ENCODE data around the gene PCDHGA1. TPM values are rescaled to one million over a fixed set of nuclear protein-coding genes. Genes with fewer than 3 reads are reported as not detected.
"Not testable (repeated sequence)": the region's sequence is repeated elsewhere in the genome, so short reads cannot be mapped to it uniquely, and the experiment has no call there.

The PCDHGA1 gene
- total RNA-seq, 1 donor from 2014 or later: 0.31 TPM

- Mint-ChIP-seq H3K4me1 (ENCODE audit: unreplicated experiment) (no peaks in the 10 kb centered on the region), H3K36me3 (peaks cover 22% of the 10 kb centered on the region), H3K27me3 (no peaks in the 10 kb centered on the region), H3K27ac (no peak within 1 kb of the TSS), H3K9me3 (peaks cover 14% of the 10 kb centered on the region), H3K4me3 (no peak within 1 kb of the TSS)
- no peak for TF ChIP-seq CTCF (conservative IDR thresholded peaks at IDR 0.05)
- no peak for DNase-seq (ENCODE audit: extremely low spot score, unreplicated experiment)
These were observed 62.3 kb downstream of the PCDHGA1 start, which contains the start of gene PCDHGA8 for GRCh38 chr5:141392429-141393198. TSS of gene PCDHGA8 (plus strand) at chr5:141392633. CDS start at chr5:141392814, 181 bp downstream.

- H3K36me3 Mint-ChIP-seq: peaks cover 22% of the 10 kb centered on the region
- DNase-seq (ENCODE audit: extremely low spot score, unreplicated experiment): no peak
- H3K4me1 Mint-ChIP-seq (ENCODE audit: unreplicated experiment): no peaks in the 10 kb centered on the region
- peaks cover 14% of the 10 kb centered on the region for H3K9me3 Mint-ChIP-seq
- no peaks in the 10 kb centered on the region for H3K27me3 Mint-ChIP-seq
- TF ChIP-seq CTCF (conservative IDR thresholded peaks at IDR 0.05): no peak
- H3K27ac Mint-ChIP-seq: no peak overlapping the region
- no peak overlapping the region for H3K4me3 Mint-ChIP-seq
These were observed 63.0 kb downstream of the PCDHGA1 start for GRCh38 chr5:141393267-141393666.

GRCh38 chr5:141394401-141395187 is 64.3 kb downstream of the PCDHGA1 start:
- H3K4me1 Mint-ChIP-seq (ENCODE audit: unreplicated experiment); H3K27me3 Mint-ChIP-seq; DNase-seq (ENCODE audit: extremely low spot score, unreplicated experiment); H3K4me3 Mint-ChIP-seq; H3K27ac Mint-ChIP-seq: not testable (repeated sequence)
- peaks cover 15% of the 10 kb centered on the region for H3K36me3 Mint-ChIP-seq
- H3K9me3 Mint-ChIP-seq: peaks cover 14% of the 10 kb centered on the region

- H3K27me3 Mint-ChIP-seq; H3K4me3 Mint-ChIP-seq; DNase-seq (ENCODE audit: extremely low spot score, unreplicated experiment); H3K4me1 Mint-ChIP-seq (ENCODE audit: unreplicated experiment); H3K27ac Mint-ChIP-seq: not testable (repeated sequence)
- peak; percentile 26 for TF ChIP-seq CTCF (conservative IDR thresholded peaks at IDR 0.05)
- Mint-ChIP-seq H3K36me3 (peaks cover 10% of the 10 kb centered on the region), H3K9me3 (peaks cover 13% of the 10 kb centered on the region)
These were observed 67.6 kb downstream of the PCDHGA1 start, which contains the start of gene PCDHGB5 for GRCh38 chr5:141397756-141398551. TSS of gene PCDHGB5 (plus strand) at chr5:141397947. CDS start at chr5:141398128, 181 bp downstream.

- no peak for TF ChIP-seq CTCF (conservative IDR thresholded peaks at IDR 0.05)
- Mint-ChIP-seq H3K4me1 (ENCODE audit: unreplicated experiment) (no peaks in the 10 kb centered on the region), H3K36me3 (peaks cover 10% of the 10 kb centered on the region), H3K27me3 (no peaks in the 10 kb centered on the region), H3K9me3 (peaks cover 13% of the 10 kb centered on the region), H3K27ac (no peak overlapping the region), H3K4me3 (no peak overlapping the region)
- DNase-seq (ENCODE audit: extremely low spot score, unreplicated experiment): no peak
These were observed 68.3 kb downstream of the PCDHGA1 start for GRCh38 chr5:141398608-141399007.
